Right atrium auricular region (tissue), 2 donors: ENCODE results near the gene CRLF2. TPM values are rescaled to one million over a fixed set of nuclear protein-coding genes. Genes with fewer than 3 reads are reported as not detected.
"Not testable (repeated sequence)": the region's sequence is repeated elsewhere in the genome, so short reads cannot be mapped to it uniquely, and the experiment has no call there.

ENCODE experiments used
- DNase-seq: peaks from one replicate; pipeline ENCODE4 v3.0.0-alpha.2; 2019; ENCODE audit warnings: low spot score
- H3K27ac ChIP-seq, 2 donors: fragments of 200-600 bp; sonication (generic); 1 replicate in 1 of 2; 2 replicates in 1 of 2; pipeline ENCODE4 v1.5.1; 2016 to 2019
- H3K27me3 ChIP-seq, 2 donors: fragments of 200-600 bp; sonication (generic); one replicate each; pipeline versions ENCODE4 v1.5.1 to v1.6.0; 2017 to 2019
- H3K36me3 ChIP-seq: fragments of 200-600 bp; sonication (generic); one replicate; pipeline ENCODE4 v1.5.1; 2016
- H3K4me1 ChIP-seq, 2 donors: fragments of 200-600 bp; sonication (generic); one replicate each; pipeline versions ENCODE4 v1.5.1 to v1.6.0; 2017 to 2019
- H3K4me3 ChIP-seq, 2 donors: fragments of 200-600 bp; sonication (generic); 1 replicate in 1 of 2; 2 replicates in 1 of 2; pipeline ENCODE4 v1.5.1; 2017 to 2019; ENCODE audit warnings: mild to moderate bottlenecking in 1 of 2, moderate library complexity in 1 of 2
- H3K9me3 ChIP-seq, 2 donors: fragments of 200-600 bp; sonication (generic); one replicate each; pipeline ENCODE4 v1.5.1; 2019
- CTCF ChIP-seq, 2 donors: fragments of 200-600 bp; sonication (generic); IDR thresholded peaks; one replicate each; pipeline ENCODE4 v1.5.1; 2019; ENCODE audit warnings: antibody characterized with exemption in 2 of 2
- total RNA-seq, 2 donors: library from RNA; depleted of rRNA; stranded (reverse); fragments of >200 nt; gene quantifications; one replicate each; pipeline ENCODE4 v1.1.0, GENCODE V29; 2016

The CRLF2 gene
- not detected for total RNA-seq

GRCh38 chrX:1212532-1212931, at the start of gene CRLF2:
Gene CRLF2, minus strand, starts transcription at chrX:1212649. Its CDS starts 15 bp downstream, at chrX:1212634.
- Histone ChIP-seq H3K4me3 (no peak within 1 kb of the TSS), H3K9me3 (no peaks in the 10 kb centered on the region), H3K27me3 (no peaks in the 10 kb centered on the region), H3K36me3 (no peaks in the 10 kb centered on the region), H3K4me1 (no peaks in the 10 kb centered on the region), H3K27ac (no peak within 1 kb of the TSS)
- TF ChIP-seq CTCF (IDR thresholded peaks at IDR 0.05): no peak
- no peak for DNase-seq

DNA sequence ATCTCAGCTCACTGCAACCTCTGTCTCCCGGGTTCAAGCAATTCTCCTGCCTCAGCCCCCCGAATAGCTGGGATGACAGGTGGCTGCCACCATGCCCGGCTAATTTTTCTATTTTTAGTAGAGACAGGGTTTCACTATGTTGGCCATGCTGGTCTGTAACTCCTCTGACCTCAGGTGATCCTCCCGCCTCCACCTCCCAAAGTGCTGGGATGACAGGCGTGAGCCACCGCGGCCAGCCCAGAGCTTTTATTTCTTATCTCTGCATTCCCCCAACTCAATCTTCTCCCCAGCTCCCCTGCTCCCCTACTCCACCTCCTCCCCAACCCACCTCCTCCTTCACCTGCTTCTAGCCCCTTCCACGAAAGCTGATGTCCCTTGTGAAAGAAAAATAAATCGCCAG, 49.3 kb upstream of the CRLF2 start:
- DNase-seq: not testable (repeated sequence)

GRCh38 chrX:1261285-1261684, 48.8 kb upstream of the CRLF2 start:
- no peaks in the 10 kb centered on the region for H3K9me3 ChIP-seq
- no peaks in the 10 kb centered on the region for H3K4me1 ChIP-seq
- H3K27ac ChIP-seq: no peak overlapping the region
- no peak for DNase-seq
- H3K36me3 ChIP-seq: no peaks in the 10 kb centered on the region
- no peak overlapping the region for H3K4me3 ChIP-seq
- H3K27me3 ChIP-seq: no peaks in the 10 kb centered on the region
- TF ChIP-seq CTCF (IDR thresholded peaks at IDR 0.05): no peak

More for the DNA sequence above, 49.3 kb upstream of the CRLF2 start:
- not testable (repeated sequence) for H3K36me3 ChIP-seq, H3K4me3 ChIP-seq, H3K27me3 ChIP-seq, H3K9me3 ChIP-seq, H3K4me1 ChIP-seq, H3K27ac ChIP-seq

GRCh38 chrX:1252861-1253260, 40.4 kb upstream of the CRLF2 start:
- Histone ChIP-seq H3K9me3 (no peaks in the 10 kb centered on the region), H3K36me3 (no peaks in the 10 kb centered on the region), H3K4me3 (no peak overlapping the region), H3K27ac (no peak overlapping the region), H3K4me1 (peaks cover 0 to 15% of the 10 kb centered on the region in 2 donors), H3K27me3 (no peaks in the 10 kb centered on the region)
- no peak for DNase-seq
- TF ChIP-seq CTCF (IDR thresholded peaks at IDR 0.05): no peak

DNA sequence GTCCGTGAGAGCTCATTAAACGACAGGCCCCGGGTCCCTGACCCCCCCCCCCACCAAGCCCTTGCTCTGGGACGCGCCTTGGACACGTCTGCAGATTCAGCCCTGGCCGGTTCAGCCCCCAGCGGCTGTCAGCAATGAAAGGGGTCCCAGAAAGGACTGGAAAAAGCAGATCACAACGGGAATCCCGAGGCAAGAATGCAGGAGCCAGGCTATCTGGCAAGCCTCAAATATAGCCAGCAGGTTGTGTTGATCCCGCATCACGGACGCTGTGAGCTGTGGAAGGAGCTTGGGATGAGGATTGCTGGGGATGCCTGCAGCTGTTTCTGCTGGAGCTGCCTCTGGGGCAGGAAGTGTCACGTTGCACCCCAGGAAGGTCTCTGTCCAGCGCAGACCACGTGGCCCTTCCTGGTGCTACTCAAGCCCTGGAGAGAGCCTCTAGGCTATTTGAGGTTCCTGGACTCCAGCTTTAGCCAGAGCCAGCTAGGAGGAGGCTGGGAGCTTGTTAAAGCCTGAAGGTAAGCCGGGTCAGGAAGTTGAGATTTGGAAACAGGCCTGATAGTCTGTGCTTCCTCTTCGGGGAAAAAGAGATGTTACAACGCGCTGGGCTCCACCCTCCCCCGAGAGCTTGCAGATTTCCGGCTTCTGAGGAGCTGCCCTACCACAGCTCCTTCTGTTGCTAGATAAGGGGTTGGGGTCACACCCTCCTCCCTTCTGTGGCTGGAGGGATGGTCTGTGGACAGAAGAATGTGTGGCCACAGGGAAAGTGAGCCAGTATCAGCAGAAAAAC, 36.8 kb upstream of the CRLF2 start:
- Histone ChIP-seq H3K4me3 (no peak overlapping the region), H3K36me3 (no peaks in the 10 kb centered on the region), H3K27me3 (no peaks in the 10 kb centered on the region), H3K4me1 (peaks cover 0 to 15% of the 10 kb centered on the region in 2 donors), H3K27ac (peak overlapping the region in 1 of 2 donors; percentile 5), H3K9me3 (no peaks in the 10 kb centered on the region)
- DNase-seq: peak; percentile 69
- TF ChIP-seq CTCF (IDR thresholded peaks at IDR 0.05): no peak

- no peaks in the 10 kb centered on the region for H3K9me3 ChIP-seq
- DNase-seq: no peak
- peaks cover 0 to 15% of the 10 kb centered on the region in 2 donors for H3K4me1 ChIP-seq
- TF ChIP-seq CTCF (IDR thresholded peaks at IDR 0.05): no peak
- H3K27ac ChIP-seq: peak overlapping the region in 1 of 2 donors; percentile 5
- H3K4me3 ChIP-seq: no peak overlapping the region
- no peaks in the 10 kb centered on the region for H3K36me3 ChIP-seq
- no peaks in the 10 kb centered on the region for H3K27me3 ChIP-seq
These were observed 36.0 kb upstream of the CRLF2 start for GRCh38 chrX:1248331-1249061.
